Body of pancreas (tissue), 4 donors: ENCODE data around the gene DOCK3. TPM values are rescaled to one million over a fixed set of nuclear protein-coding genes. Genes with fewer than 3 reads are reported as not detected.
A peak's percentile ranks its signal among the peaks of the same experiment; 100 is the strongest.

ENCODE experiments used
- ATAC-seq: fragments of 150-250 bp; one replicate; pipeline ENCODE4 v1.9.1; 2016
- DNase-seq, 4 donors: peaks; one replicate each; pipeline ENCODE4 v3.0.0-alpha.2; 2019
- H3K27ac ChIP-seq, 4 donors: fragments of 200-600 bp; sonication (generic); 1 replicate in 3 of 4; 2 replicates in 1 of 4; pipeline versions ENCODE4 v1.5.1 to v1.6.1; 2016 to 2019; ENCODE audit warnings: mild to moderate bottlenecking in 1 of 4, mixed read lengths in 1 of 4, moderate library complexity in 1 of 4
- H3K27me3 ChIP-seq, 2 donors: fragments of 200-600 bp; sonication (generic); one replicate each; pipeline ENCODE4 v1.6.0; 2016; ENCODE audit warnings: mild to moderate bottlenecking in 1 of 2
- H3K36me3 ChIP-seq, 2 donors: fragments of 200-600 bp; sonication (generic); replicated peaks in 1 of 2; 2 replicates each; pipeline ENCODE4 v1.5.1; 2016; ENCODE audit warnings: low read depth in 2 of 2; ENCODE audit not compliant: insufficient read depth in 1 of 2
- H3K4me1 ChIP-seq: fragments of 200-600 bp; sonication (generic); one replicate; pipeline ENCODE4 v1.6.0; 2016
- H3K4me3 ChIP-seq, 2 donors: fragments of 200-600 bp; sonication (generic); 1 replicate in 1 of 2; 2 replicates in 1 of 2; pipeline ENCODE4 v1.5.1; 2016 to 2019
- H3K9me3 ChIP-seq, 3 donors: fragments of 200-600 bp; sonication (generic); 1 replicate in 2 of 3; 2 replicates in 1 of 3; pipeline ENCODE4 v1.5.1; 2016
- POLR2A ChIP-seq, 3 donors: fragments of 450-650 bp; IDR thresholded peaks; one replicate each; pipeline ENCODE4 v1.6.1; 2016; ENCODE audit warnings: antibody characterized with exemption in 3 of 3, mild to moderate bottlenecking in 2 of 3
- WGBS, 2 donors: methylation state at CpG; one replicate each; pipeline ENCODE4 v1.1.5; 2017; 5-methylcytosine and 5-hydroxymethylcytosine counted together
- intact Hi-C: fragments of 100-400 bp; cut with DNase I; formaldehyde crosslinking; loops from one replicate; pipeline ENCODE4 v1.15.1; 2023
- total RNA-seq, 2 donors: library from RNA; depleted of rRNA; stranded (reverse); fragments of >200 nt; gene quantifications; one replicate each; pipeline ENCODE4 v1.1.0, GENCODE V29; 2016
- TF ChIP-seq, protein P1 (sequence below), 7 experiments: fragments of 450-650 bp in 4 of 7; fragments of 200-600 bp in 3 of 7; sonication (generic) in 3 of 7; IDR thresholded peaks; one replicate each; pipeline ENCODE4 v1.5.1; 2016 to 2019; ENCODE audit warnings: antibody characterized with exemption in 7 of 7

Gene DOCK3
- total RNA-seq, 2 donors from 2014 or later: 0.52 TPM; not detected in 1

GRCh38 chr3:50649451-50649931 is 25.2 kb upstream of the DOCK3 start:
- DNase-seq (no peak), ATAC-seq (no peak)
- 74 to 83% methylated on average over 6 to 8 of the region's 8 CpGs for WGBS, 2 donors

DNA sequence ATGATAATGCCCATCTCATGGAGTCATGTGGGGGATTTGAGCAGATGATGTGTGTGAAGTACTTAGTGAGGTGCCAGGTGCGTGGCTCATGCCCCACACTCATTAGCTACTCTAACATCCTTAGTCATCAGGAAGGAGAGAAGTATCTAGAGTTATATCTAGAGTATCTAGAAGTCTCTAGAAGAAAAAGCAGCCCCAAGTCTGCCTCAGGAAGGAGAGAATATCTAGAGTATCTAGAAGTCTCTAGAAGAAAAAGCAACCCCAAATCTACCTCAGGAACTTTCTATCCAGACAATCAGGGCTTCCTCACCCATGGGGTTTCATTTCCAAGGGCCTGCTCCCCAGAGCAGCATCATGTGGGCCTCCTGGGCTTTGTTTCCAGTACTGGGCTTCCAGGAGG is 24.7 kb upstream of the DOCK3 start:
- Histone ChIP-seq H3K4me1 (no peaks in the 10 kb centered on the region), H3K27me3 (no peaks in the 10 kb centered on the region), H3K9me3 (no peaks in the 10 kb centered on the region), H3K4me3 (no peak overlapping the region), H3K36me3 (peaks cover 0 to 5% of the 10 kb centered on the region in 2 donors), H3K27ac (no peak overlapping the region)
- 100% methylated on average over 1 of the region's 1 CpG for WGBS, 2 donors
- no peak for DNase-seq
- intact Hi-C loops: no loop called here
- ATAC-seq: no peak
- TF ChIP-seq, protein P1, sequence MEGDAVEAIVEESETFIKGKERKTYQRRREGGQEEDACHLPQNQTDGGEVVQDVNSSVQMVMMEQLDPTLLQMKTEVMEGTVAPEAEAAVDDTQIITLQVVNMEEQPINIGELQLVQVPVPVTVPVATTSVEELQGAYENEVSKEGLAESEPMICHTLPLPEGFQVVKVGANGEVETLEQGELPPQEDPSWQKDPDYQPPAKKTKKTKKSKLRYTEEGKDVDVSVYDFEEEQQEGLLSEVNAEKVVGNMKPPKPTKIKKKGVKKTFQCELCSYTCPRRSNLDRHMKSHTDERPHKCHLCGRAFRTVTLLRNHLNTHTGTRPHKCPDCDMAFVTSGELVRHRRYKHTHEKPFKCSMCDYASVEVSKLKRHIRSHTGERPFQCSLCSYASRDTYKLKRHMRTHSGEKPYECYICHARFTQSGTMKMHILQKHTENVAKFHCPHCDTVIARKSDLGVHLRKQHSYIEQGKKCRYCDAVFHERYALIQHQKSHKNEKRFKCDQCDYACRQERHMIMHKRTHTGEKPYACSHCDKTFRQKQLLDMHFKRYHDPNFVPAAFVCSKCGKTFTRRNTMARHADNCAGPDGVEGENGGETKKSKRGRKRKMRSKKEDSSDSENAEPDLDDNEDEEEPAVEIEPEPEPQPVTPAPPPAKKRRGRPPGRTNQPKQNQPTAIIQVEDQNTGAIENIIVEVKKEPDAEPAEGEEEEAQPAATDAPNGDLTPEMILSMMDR (IDR thresholded peaks at IDR 0.05): no peak
- no peak for TF ChIP-seq POLR2A (IDR thresholded peaks at IDR 0.05)

More at GRCh38 chr3:50649451-50649931, 25.2 kb upstream of the DOCK3 start:
- H3K9me3 ChIP-seq: no peaks in the 10 kb centered on the region
- H3K36me3 ChIP-seq: peaks cover 0 to 7% of the 10 kb centered on the region in 2 donors
- intact Hi-C loops: no loop called here
- H3K4me1 ChIP-seq: no peaks in the 10 kb centered on the region
- H3K4me3 ChIP-seq: no peak overlapping the region
- H3K27ac ChIP-seq: no peak overlapping the region
- TF ChIP-seq, protein P1 (IDR thresholded peaks at IDR 0.05): no peak
- TF ChIP-seq POLR2A (IDR thresholded peaks at IDR 0.05): no peak
- no peaks in the 10 kb centered on the region for H3K27me3 ChIP-seq

GRCh38 chr3:50651445-50651844 is 23.3 kb upstream of the DOCK3 start:
- no peaks in the 10 kb centered on the region for H3K4me1 ChIP-seq
- ATAC-seq (no peak), DNase-seq (no peak)
- no peaks in the 10 kb centered on the region for H3K9me3 ChIP-seq
- peaks cover 0 to 2% of the 10 kb centered on the region in 2 donors for H3K36me3 ChIP-seq
- WGBS, 2 donors: 81 to 87% methylated on average over 3 to 8 of the region's 8 CpGs
- no peak for TF ChIP-seq POLR2A (IDR thresholded peaks at IDR 0.05)
- TF ChIP-seq, protein P1 (IDR thresholded peaks at IDR 0.05): no peak
- H3K4me3 ChIP-seq: no peak overlapping the region
- no peaks in the 10 kb centered on the region for H3K27me3 ChIP-seq
- no peak overlapping the region for H3K27ac ChIP-seq
- intact Hi-C loops: no loop called here

DNA sequence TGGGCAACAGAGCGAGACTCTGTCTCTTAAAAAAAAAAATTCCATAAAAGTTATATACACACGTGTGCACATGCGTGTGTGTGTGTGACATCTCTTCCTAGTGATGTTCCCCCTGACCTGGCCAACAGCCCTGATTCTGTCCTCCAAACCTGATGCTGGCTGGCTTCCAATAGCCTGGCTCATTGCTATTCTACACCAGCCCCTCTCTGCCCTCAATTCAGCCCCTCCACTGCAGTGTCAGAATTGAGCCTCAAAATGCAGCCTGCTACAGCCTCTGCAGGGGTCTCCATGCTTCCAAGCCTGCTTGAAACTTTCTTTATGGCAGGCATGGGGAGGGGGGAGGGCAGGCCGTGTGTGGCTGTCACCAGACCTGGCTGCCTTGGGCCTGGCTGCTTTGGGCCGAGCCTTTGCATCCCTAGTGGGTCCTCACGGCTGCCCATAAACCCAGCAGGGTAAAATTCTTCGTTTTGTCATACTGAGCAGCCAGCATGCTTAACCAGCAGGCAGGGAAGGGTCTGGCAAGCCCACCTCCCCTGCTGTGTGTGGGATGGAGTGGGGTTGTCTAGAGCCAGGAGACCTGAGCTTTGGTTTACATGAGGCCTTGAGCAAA is 22.7 kb upstream of the DOCK3 start:
- ATAC-seq: no peak
- DNase-seq: peak in 1 of 4 donors; percentile 19
- intact Hi-C loops: no loop called here

DNA sequence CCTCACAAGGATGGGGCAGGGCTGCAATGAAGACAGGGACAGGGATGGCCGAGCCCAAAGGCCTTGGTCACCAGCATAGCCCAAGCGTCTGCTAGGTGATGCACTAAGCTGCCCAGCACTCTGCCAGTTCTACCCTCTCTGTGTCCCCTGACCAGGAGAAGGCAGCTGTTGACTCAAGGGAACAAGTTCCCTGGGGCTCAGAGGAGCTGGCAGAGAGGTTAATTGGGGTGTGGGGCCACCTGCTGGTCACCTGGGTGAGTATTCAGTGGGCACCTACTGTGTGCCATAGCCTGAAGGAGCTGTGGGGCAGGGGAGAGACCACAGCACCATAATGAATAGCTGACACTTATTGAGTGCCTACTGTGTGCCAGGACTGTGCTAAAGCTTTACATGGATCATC is 22.0 kb upstream of the DOCK3 start:
- H3K9me3 ChIP-seq: no peaks in the 10 kb centered on the region
- H3K4me3 ChIP-seq: no peak overlapping the region
- H3K36me3 ChIP-seq: no peaks in the 10 kb centered on the region
- ATAC-seq (no peak), DNase-seq (peak; percentile 24 to 44 (median 32))
- intact Hi-C loops: no loop called here
- H3K27me3 ChIP-seq: no peaks in the 10 kb centered on the region
- H3K27ac ChIP-seq: no peak overlapping the region
- 64 to 71% methylated on average over 2 of the region's 2 CpGs for WGBS, 2 donors
- TF ChIP-seq, protein P1 (IDR thresholded peaks at IDR 0.05): peak in 5 of 7 experiments; percentile 25 to 48 (median 44)
- no peak for TF ChIP-seq POLR2A (IDR thresholded peaks at IDR 0.05)
- no peaks in the 10 kb centered on the region for H3K4me1 ChIP-seq

More for the DNA sequence above, 22.7 kb upstream of the DOCK3 start:
- Histone ChIP-seq H3K9me3 (no peaks in the 10 kb centered on the region), H3K27me3 (no peaks in the 10 kb centered on the region), H3K36me3 (no peaks in the 10 kb centered on the region), H3K27ac (no peak overlapping the region), H3K4me3 (no peak overlapping the region), H3K4me1 (no peaks in the 10 kb centered on the region)
- TF ChIP-seq POLR2A (IDR thresholded peaks at IDR 0.05): no peak
- WGBS, 2 donors: 50 to 68% methylated on average over 6 to 7 of the region's 7 CpGs
